Parathyroid adenoma (tissue), 2 donors: ENCODE data around the gene ARFRP1.
A peak's percentile ranks its signal among the peaks of the same experiment; 100 is the strongest.

Source experiments
- H2AFZ ChIP-seq: fragments of 300-600 bp; sonication (generic); one replicate; pipeline ENCODE4 v1.7.0; 2017; ENCODE audit warnings: antibody characterized with exemption, mild to moderate bottlenecking
- H3K27ac ChIP-seq: fragments of 300-600 bp; sonication (generic); one replicate; pipeline ENCODE4 v1.7.0; 2017
- H3K27me3 ChIP-seq: fragments of 300-600 bp; sonication (generic); one replicate; pipeline ENCODE4 v1.7.0; 2017; ENCODE audit warnings: low read length; ENCODE audit not compliant: control insufficient read depth, insufficient read depth
- H3K36me3 ChIP-seq: fragments of 300-600 bp; sonication (generic); one replicate; pipeline ENCODE4 v1.7.0; 2017; ENCODE audit warnings: low read length; ENCODE audit not compliant: control insufficient read depth, insufficient read depth
- H3K4me1 ChIP-seq: fragments of 300-600 bp; sonication (generic); one replicate; pipeline ENCODE4 v1.7.0; 2017; ENCODE audit warnings: control low read depth
- H3K4me2 ChIP-seq: fragments of 300-600 bp; sonication (generic); one replicate; pipeline ENCODE4 v1.7.0; 2017; ENCODE audit warnings: low read length
- H3K4me3 ChIP-seq: fragments of 300-600 bp; sonication (generic); one replicate; pipeline ENCODE4 v1.7.0; 2017; ENCODE audit warnings: low read depth, low read length
- H3K79me2 ChIP-seq: fragments of 300-600 bp; sonication (generic); one replicate; pipeline ENCODE4 v1.7.0; 2017; ENCODE audit warnings: control low read depth
- H3K9ac ChIP-seq: fragments of 300-600 bp; sonication (generic); one replicate; pipeline ENCODE4 v1.7.0; 2017; ENCODE audit warnings: mild to moderate bottlenecking
- H3K9me3 ChIP-seq: fragments of 300-600 bp; sonication (generic); one replicate; pipeline ENCODE4 v1.7.0; 2017; ENCODE audit warnings: low read length; ENCODE audit not compliant: control insufficient read depth
- TF ChIP-seq, protein P1 (sequence below): fragments of 300-600 bp; sonication (generic); IDR thresholded peaks from one replicate; pipeline ENCODE4 v1.7.0; 2017; ENCODE audit warnings: antibody characterized with exemption, mild to moderate bottlenecking
- donor health status: primary hyperparathyroidism.

The ARFRP1 gene

DNA sequence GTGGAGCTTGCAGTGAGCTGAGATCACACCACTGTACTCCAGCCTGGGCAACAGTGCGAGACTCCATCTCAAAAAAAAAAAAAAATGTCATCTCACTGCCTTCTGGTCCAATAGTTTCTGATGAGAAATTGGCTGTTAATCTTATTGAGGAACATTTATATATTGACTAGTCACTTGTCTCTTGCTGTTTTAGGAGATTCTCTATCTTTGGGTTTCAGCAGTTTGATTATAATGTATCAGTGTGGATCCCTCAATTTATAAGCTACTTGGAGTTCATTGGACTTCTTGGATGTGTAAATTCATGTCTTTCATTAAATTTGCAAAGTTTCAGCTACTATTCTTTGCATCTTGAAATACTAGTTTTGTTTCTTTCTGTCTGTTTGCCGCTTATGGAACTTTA lies 11.2 kb upstream of the ARFRP1 start:
- no peaks in the 10 kb centered on the region for H3K36me3 ChIP-seq
- no peak overlapping the region for H3K9ac ChIP-seq
- TF ChIP-seq, protein P1, sequence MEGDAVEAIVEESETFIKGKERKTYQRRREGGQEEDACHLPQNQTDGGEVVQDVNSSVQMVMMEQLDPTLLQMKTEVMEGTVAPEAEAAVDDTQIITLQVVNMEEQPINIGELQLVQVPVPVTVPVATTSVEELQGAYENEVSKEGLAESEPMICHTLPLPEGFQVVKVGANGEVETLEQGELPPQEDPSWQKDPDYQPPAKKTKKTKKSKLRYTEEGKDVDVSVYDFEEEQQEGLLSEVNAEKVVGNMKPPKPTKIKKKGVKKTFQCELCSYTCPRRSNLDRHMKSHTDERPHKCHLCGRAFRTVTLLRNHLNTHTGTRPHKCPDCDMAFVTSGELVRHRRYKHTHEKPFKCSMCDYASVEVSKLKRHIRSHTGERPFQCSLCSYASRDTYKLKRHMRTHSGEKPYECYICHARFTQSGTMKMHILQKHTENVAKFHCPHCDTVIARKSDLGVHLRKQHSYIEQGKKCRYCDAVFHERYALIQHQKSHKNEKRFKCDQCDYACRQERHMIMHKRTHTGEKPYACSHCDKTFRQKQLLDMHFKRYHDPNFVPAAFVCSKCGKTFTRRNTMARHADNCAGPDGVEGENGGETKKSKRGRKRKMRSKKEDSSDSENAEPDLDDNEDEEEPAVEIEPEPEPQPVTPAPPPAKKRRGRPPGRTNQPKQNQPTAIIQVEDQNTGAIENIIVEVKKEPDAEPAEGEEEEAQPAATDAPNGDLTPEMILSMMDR = no peak
- no peak overlapping the region for H3K27ac ChIP-seq
- no peaks in the 10 kb centered on the region for H3K9me3 ChIP-seq
- no peaks in the 10 kb centered on the region for H3K4me1 ChIP-seq
- no peak overlapping the region for H3K4me3 ChIP-seq
- peaks cover 48% of the 10 kb centered on the region for H3K79me2 ChIP-seq
- no peaks in the 10 kb centered on the region for H3K27me3 ChIP-seq
- H2AFZ ChIP-seq = no peak overlapping the region
- no peak overlapping the region for H3K4me2 ChIP-seq

DNA sequence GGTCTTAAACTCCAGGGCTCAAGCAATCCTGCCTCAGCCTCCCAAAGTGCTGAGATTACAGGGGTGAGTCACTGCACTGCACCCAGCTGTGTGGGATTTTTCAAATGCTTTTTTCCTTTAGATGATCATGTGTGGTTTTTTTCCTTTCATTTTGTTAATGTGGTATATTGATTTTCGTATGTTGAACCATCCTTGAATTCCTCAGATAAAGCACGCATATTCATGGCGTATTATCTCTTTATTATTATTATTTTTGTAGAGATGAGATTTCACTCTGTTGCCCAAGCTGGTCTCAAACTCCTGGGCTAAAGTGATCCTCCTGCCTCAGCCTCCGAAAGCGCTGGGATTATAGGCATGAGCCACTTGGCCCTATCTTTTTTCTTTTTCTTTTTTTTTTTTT lies 7.1 kb upstream of the ARFRP1 start:
- Histone ChIP-seq H3K4me3 (no peak overlapping the region), H3K9me3 (no peaks in the 10 kb centered on the region), H3K36me3 (no peaks in the 10 kb centered on the region), H3K4me1 (no peaks in the 10 kb centered on the region), H2AFZ (no peak overlapping the region), H3K27me3 (no peaks in the 10 kb centered on the region), H3K27ac (no peak overlapping the region), H3K9ac (no peak overlapping the region), H3K79me2 (peaks cover 48% of the 10 kb centered on the region), H3K4me2 (no peak overlapping the region)
- TF ChIP-seq, protein P1 = no peak

DNA sequence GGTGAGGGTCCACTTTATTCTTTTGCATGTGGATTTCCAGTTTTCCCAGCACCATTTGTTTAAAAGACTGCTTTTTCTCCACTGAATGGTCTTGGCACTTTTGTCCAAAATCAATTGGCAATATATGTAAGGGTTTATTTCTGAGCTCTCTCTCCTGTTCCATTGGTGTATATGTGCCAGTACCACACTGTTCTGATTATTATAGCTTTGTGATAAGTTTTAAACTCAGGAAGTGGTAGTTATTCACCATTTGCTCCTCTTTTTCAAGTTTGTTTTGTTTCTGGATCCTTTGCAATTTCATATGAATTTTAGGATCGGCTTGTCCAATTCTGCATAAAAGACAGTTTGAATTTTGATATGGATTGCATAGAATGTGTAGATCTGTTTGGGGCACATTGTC lies 4.4 kb upstream of the ARFRP1 start:
- peaks cover 3% of the 10 kb centered on the region for H3K4me1 ChIP-seq
- TF ChIP-seq, protein P1 = no peak
- H3K79me2 ChIP-seq = peaks cover 39% of the 10 kb centered on the region
- no peak overlapping the region for H3K27ac ChIP-seq
- H3K36me3 ChIP-seq = no peaks in the 10 kb centered on the region
- no peak overlapping the region for H3K4me3 ChIP-seq
- no peak overlapping the region for H3K4me2 ChIP-seq
- no peak overlapping the region for H2AFZ ChIP-seq
- H3K9me3 ChIP-seq = no peaks in the 10 kb centered on the region
- H3K27me3 ChIP-seq = no peaks in the 10 kb centered on the region
- no peak overlapping the region for H3K9ac ChIP-seq

DNA sequence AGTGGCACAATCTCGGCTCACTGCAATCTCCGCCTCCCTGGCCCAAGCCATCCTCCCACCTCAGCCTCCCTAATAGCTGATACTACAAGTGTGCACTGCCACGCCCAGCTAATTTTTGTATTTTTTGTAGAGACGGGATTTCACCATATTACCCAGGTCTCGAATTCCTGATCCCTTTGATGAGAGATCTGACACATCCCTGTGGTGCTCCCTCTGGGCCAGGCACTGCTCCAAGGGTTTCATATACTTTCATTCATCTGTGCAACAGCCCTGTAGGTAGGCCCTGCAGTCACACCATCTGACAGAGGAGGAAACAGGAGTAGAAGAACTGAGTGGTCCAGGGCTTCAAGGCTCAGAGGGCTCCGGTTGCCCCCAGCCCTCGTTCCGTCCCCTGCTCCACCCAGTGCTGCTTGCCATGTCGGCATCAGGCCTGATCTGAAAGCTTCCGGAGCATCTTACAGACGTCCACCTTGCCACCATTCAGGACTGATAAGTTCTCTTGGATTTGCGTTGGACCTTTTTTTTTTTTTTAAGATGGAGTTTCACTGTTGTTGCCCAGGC lies 3.4 kb upstream of the ARFRP1 start:
- H3K27ac ChIP-seq = no peak overlapping the region
- H2AFZ ChIP-seq = no peak overlapping the region
- no peak overlapping the region for H3K4me2 ChIP-seq
- H3K4me3 ChIP-seq = no peak overlapping the region
- peaks cover 46% of the 10 kb centered on the region for H3K79me2 ChIP-seq
- H3K9me3 ChIP-seq = no peaks in the 10 kb centered on the region
- no peaks in the 10 kb centered on the region for H3K36me3 ChIP-seq
- TF ChIP-seq, protein P1 = no peak
- H3K4me1 ChIP-seq = peaks cover 9% of the 10 kb centered on the region
- H3K9ac ChIP-seq = no peak overlapping the region
- H3K27me3 ChIP-seq = no peaks in the 10 kb centered on the region

DNA sequence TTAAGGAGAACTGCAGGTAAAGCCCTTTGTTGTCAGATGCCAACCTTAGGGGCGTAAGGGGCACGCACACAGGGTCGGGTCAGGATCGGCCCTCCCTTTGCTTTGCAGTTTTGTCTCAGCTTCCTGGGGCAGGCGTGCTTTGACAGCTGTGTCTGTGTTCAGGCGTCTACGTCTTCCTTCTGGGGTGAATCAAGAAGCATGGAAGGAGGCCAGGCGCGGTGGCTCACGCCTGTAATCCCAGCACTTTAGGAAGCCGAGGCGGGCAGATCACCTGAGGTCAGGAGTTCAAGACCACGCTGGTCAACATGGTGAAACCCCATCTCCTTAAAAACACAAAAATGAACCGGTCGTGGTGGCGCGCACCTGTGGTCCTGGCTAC lies 1.4 kb upstream of the ARFRP1 start:
- Histone ChIP-seq H3K4me2 (peak overlapping the region; percentile 96), H3K9ac (no peak overlapping the region), H3K27ac (no peak overlapping the region), H3K4me1 (peaks cover 9% of the 10 kb centered on the region), H3K9me3 (no peaks in the 10 kb centered on the region), H2AFZ (no peak overlapping the region), H3K79me2 (peaks cover 37% of the 10 kb centered on the region), H3K27me3 (no peaks in the 10 kb centered on the region), H3K36me3 (no peaks in the 10 kb centered on the region), H3K4me3 (peak overlapping the region; percentile 84)
- TF ChIP-seq, protein P1 = no peak
